Fibroblast of skin of left biceps (primary cell): Measurements from ENCODE around the gene TARBP2.

ENCODE experiments used
- DNase-seq, 2 experiments: peaks; one replicate each; pipeline ENCODE4 v3.0.0-alpha.2; 2013; ENCODE audit warnings: low read depth in 2 of 2

The TARBP2 gene

GRCh38 chr12:53495903-53496751, 5.0 kb upstream of the TARBP2 start:
- peak in 1 of 2 experiments; percentile 38 for DNase-seq

- no peak for DNase-seq
These were observed 4.4 kb upstream of the TARBP2 start for GRCh38 chr12:53496752-53497032.

- DNase-seq: no peak
These were observed 3.6 kb upstream of the TARBP2 start for GRCh38 chr12:53497461-53497860.

- no peak for DNase-seq
These were observed 2.9 kb upstream of the TARBP2 start for GRCh38 chr12:53498235-53498630.

- no peak for DNase-seq
These were observed 1.6 kb upstream of the TARBP2 start, which contains the start of gene MAP3K12 for GRCh38 chr12:53499266-53500141. TSS of gene MAP3K12 (minus strand) at chr12:53499458. CDS start at chr12:53487391, 12,067 bp downstream.

GRCh38 chr12:53500142-53500775, 824 bp upstream of the TARBP2 start:
- no peak for DNase-seq

- DNase-seq: no peak
These were observed 615 bp downstream of the TARBP2 start for GRCh38 chr12:53501615-53502181.

GRCh38 chr12:53502331-53502730, 1.2 kb downstream of the TARBP2 start:
- DNase-seq: no peak

- no peak for DNase-seq
These were observed 2.1 kb downstream of the TARBP2 start for GRCh38 chr12:53502983-53503728.

GRCh38 chr12:53504004-53504920, 3.2 kb downstream of the TARBP2 start:
- DNase-seq: no peak

- no peak for DNase-seq
These were observed 4.0 kb downstream of the TARBP2 start for GRCh38 chr12:53505086-53505485.

- no peak for DNase-seq
These were observed 4.7 kb downstream of the TARBP2 start for GRCh38 chr12:53505555-53506449.

- no peak for DNase-seq
These were observed 5.3 kb downstream of the TARBP2 start for GRCh38 chr12:53506450-53506785.

GRCh38 chr12:53506881-53507602, 6.0 kb downstream of the TARBP2 start, which contains the start of gene NPFF:
TSS of gene NPFF (minus strand) at chr12:53507484. CDS start at chr12:53507474, 10 bp downstream.
- DNase-seq: no peak

- no peak for DNase-seq
These were observed 6.5 kb downstream of the TARBP2 start for GRCh38 chr12:53507603-53507885.

- peak in 1 of 2 experiments; percentile 40 for DNase-seq
These were observed 7.6 kb downstream of the TARBP2 start for GRCh38 chr12:53508534-53509170.

- no peak for DNase-seq
These were observed 9.2 kb downstream of the TARBP2 start for GRCh38 chr12:53510181-53510812.
